Cardiac muscle cell (in vitro differentiated cells and primary cell): ENCODE measurements around the gene FTO. TPM values are rescaled to one million over a fixed set of nuclear protein-coding genes. Genes with fewer than 3 reads are reported as not detected.

Source experiments
- DNase-seq, 2 donors: peaks; one replicate each; pipeline versions ENCODE4 v3.0.0 to v3.0.0-alpha.2; 2010 to 2017; ENCODE audit warnings: low read depth in 1 of 2, low spot score in 1 of 2
- H3K27ac ChIP-seq: fragments of 200-600 bp; sonication (generic); 2 replicates; pipeline ENCODE4 v1.5.1; 2016
- H3K27me3 ChIP-seq: fragments of 200-600 bp; sonication (generic); 2 replicates; pipeline ENCODE4 v1.6.0; 2016; ENCODE audit warnings: control low read depth
- H3K36me3 ChIP-seq: fragments of 200-600 bp; sonication (generic); 2 replicates; pipeline ENCODE4 v1.5.1; 2016; ENCODE audit warnings: control low read depth
- H3K4me1 ChIP-seq: fragments of 200-600 bp; sonication (generic); 2 replicates; pipeline ENCODE4 v1.8.1; 2017; ENCODE audit warnings: low read depth, mild to moderate bottlenecking, mixed run types
- H3K4me3 ChIP-seq: fragments of 200-600 bp; sonication (generic); 2 replicates; pipeline ENCODE4 v1.5.1; 2016; ENCODE audit warnings: mild to moderate bottlenecking
- H3K9me3 ChIP-seq: fragments of 200-600 bp; sonication (generic); 2 replicates; pipeline ENCODE4 v1.5.1; 2017; ENCODE audit warnings: low read depth, mild to moderate bottlenecking, control low read depth
- CTCF ChIP-seq: IDR thresholded peaks from 2 replicates; pipeline ENCODE4 v1.5.1; 2012; ENCODE audit warnings: low read depth, mild to moderate bottlenecking, low read length
- polyA plus RNA-seq: library from polyadenylated mRNA; unstranded; fragments of >200 nt; fragmentation: Nextera tagmentation; extraction: Ambion mirVana; gene quantifications from 2 replicates; pipeline ENCODE4 v1.2.1, GENCODE V29; 2016
- total RNA-seq: library from RNA; depleted of rRNA; stranded (reverse); fragments of >200 nt; gene quantifications from 2 replicates; pipeline ENCODE4 v1.2.3, GENCODE V29; 2016

Gene FTO
- total and polyA plus RNA-seq, 2 experiments from 2014 or later: 77.7 to 93.8 TPM

DNA sequence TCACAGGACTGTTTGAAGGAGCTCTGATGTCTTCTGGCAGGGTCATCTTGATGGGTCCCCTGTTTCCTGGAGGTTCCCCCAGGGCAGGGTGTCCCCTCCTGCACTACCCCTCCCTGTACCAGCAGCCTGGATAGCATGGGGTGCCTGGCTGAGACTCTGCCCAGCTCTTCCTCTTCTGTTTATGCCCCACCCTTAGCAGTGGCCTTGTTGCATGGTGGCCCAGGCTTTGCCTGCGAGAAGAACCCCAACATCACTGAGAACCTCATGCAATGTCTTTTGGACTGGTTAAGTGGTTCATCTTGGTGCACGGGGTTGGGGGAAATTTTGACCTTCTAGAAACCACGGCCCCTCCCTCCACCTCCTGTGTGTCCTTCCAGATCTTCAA, 460.8 kb downstream of the FTO start:
- Histone ChIP-seq H3K4me1 (peaks cover 7% of the 10 kb centered on the region), H3K36me3 (no peaks in the 10 kb centered on the region), H3K9me3 (no peaks in the 10 kb centered on the region), H3K27ac (no peak overlapping the region), H3K4me3 (no peak overlapping the region), H3K27me3 (no peaks in the 10 kb centered on the region)
- no peak for DNase-seq
- no peak for TF ChIP-seq CTCF

DNA sequence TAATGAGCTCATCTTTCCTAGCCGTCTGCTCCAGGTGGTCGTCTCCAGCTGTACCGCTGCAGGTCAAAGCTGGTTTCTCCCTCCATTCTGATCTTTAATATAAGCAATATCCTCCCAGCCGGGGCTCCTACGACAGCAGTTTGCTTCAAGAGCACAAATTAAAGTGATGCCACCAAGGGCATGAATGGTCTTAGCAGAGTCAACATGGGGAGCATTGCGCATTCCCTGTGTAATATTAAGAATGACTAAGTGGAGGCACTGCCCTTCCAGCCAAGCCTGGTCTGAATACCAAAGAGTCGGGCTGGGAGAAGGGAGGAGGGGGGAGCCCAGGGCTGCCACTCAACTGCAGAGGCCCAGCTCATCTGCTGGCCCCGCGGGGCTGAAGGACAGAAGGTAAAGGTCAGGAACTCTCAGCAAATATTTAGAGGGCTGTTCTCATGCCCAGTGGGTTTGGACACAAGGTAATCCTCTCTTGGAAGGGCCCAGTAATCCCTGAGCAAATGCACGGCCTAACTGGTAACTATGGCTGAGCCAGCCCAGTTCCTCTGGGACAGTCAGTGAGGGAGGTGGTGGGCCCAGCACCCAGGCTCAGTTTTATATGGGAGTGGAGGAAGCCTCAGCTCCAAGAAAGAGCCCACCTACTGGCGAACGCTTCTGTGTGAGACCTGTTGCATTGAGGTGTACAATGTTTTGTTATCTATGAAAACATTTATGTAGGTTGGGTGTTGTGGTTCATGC, 461.4 kb downstream of the FTO start:
- Histone ChIP-seq H3K27ac (no peak overlapping the region), H3K36me3 (no peaks in the 10 kb centered on the region), H3K4me3 (no peak overlapping the region), H3K4me1 (peaks cover 7% of the 10 kb centered on the region), H3K9me3 (no peaks in the 10 kb centered on the region), H3K27me3 (no peaks in the 10 kb centered on the region)
- peak in 1 of 2 donors; percentile 27 for DNase-seq
- no peak for TF ChIP-seq CTCF

- Histone ChIP-seq H3K27ac (no peak overlapping the region), H3K4me3 (no peak overlapping the region), H3K9me3 (no peaks in the 10 kb centered on the region), H3K36me3 (no peaks in the 10 kb centered on the region), H3K27me3 (no peaks in the 10 kb centered on the region), H3K4me1 (peaks cover 7% of the 10 kb centered on the region)
- TF ChIP-seq CTCF: no peak
- no peak for DNase-seq
Measured at GRCh38 chr16:54165912-54166865, 462.2 kb downstream of the FTO start.

DNA sequence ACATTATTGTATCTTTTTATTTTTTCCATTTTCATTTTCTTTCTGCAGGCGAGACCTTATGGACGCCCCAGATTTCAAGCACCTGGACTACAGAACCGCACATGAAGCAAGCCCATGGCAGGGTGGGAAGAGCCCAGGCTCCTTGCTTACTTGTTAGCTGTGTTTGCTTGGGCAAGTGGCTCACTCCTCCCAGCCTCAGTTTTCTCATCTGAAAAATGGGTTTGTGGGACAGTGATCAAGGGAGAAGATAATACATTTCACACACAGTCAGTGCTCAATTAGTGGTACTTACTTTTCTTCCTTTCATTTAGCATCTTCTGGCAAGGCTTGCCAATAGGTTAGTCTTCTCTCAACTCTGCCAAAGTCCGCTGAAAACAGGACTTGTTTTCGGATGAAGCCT, 465.2 kb downstream of the FTO start:
- Histone ChIP-seq H3K27me3 (no peaks in the 10 kb centered on the region), H3K4me3 (no peak overlapping the region), H3K27ac (no peak overlapping the region), H3K9me3 (no peaks in the 10 kb centered on the region), H3K36me3 (no peaks in the 10 kb centered on the region), H3K4me1 (peaks cover 31% of the 10 kb centered on the region)
- TF ChIP-seq CTCF: no peak
- DNase-seq: no peak

DNA sequence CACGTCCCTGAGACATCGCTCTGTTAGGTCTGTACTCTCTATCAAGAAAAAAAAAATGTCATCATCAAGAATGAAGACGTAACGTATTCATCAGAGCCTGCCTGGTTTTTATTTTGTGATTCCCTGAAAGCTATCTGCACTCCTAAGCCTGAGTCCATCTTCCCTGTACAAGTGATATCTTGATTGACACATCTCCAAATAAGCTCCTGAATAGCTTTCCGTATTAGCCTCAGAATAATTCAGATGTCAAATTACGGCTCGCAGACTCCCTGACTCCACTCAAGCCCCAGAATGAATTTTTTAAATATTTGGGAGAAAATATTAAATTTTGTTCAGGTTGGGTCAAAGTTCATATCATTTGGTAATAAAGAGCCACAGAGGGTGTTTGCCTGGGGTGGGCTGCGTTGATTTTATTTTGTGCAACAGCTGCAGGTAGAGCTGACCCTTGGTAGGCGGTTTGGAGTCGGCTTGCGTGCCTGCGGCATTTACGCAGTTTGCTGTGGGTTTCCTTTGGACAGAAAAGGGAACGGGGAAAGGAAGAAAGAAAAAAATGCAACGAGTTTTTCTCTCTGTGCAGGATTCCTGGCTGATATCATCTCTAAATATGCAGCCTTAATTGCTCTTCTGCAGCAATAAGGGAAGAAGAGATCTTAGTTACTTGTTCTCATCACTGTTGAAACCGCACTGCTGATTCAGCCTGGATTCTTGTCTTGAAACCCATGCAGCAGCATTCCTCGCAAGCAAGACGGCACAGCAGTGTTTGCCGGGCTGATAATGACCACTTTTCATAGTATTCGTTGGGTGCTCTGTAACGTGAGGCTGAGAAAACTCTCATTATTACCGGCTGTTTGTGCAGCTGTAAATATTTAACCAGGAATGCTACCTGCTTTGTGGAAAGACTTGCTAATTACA, 467.9 kb downstream of the FTO start:
- no peak overlapping the region for H3K27ac ChIP-seq
- no peak overlapping the region for H3K4me3 ChIP-seq
- TF ChIP-seq CTCF: no peak
- no peaks in the 10 kb centered on the region for H3K36me3 ChIP-seq
- no peaks in the 10 kb centered on the region for H3K9me3 ChIP-seq
- H3K4me1 ChIP-seq: peaks cover 52% of the 10 kb centered on the region
- DNase-seq: peak; percentile 38 to 68
- H3K27me3 ChIP-seq: no peaks in the 10 kb centered on the region
